Measurements from ENCODE around the gene MAP4K2. TPM values are rescaled to one million over a fixed set of nuclear protein-coding genes. Genes with fewer than 3 reads are reported as not detected.

The MAP4K2 gene
- polyA plus RNA-seq, 1 experiment = 22.4 TPM

- CTCF ChIA-PET = interaction anchor here (0.9 to 5.0 kb wide), 3 partner anchors 12 to 283 kb away, joined by 4 to 50 read pairs (median 5); partner anchors contain the start of genes ARL2, CDC42BPG and ZNHIT2
- Histone ChIP-seq H3K36me3 (ENCODE audit: control insufficient read depth, insufficient read depth, low read length) (no peaks in the 10 kb centered on the region), H3K27me3 (ENCODE audit: control insufficient read depth, insufficient read depth, low read length) (no peaks in the 10 kb centered on the region; the same call in 1 of the 2 replicates), H3K4me3 (ENCODE audit: low read depth, low read length) (no peak overlapping the region)
- DNase-seq (ENCODE audit: low read depth) = no peak
- TF ChIP-seq CTCF (IDR thresholded peaks at IDR 0.05; ENCODE audit: insufficient read depth, low read depth, low read length) = no peak
- POLR2A ChIA-PET = no interaction called here
Observed at GRCh38 chr11:64834031-64834722, 31.2 kb upstream of the MAP4K2 start.

GRCh38 chr11:64833509-64833908 lies 30.5 kb upstream of the MAP4K2 start:
- Histone ChIP-seq H3K27me3 (ENCODE audit: control insufficient read depth, insufficient read depth, low read length) (no peaks in the 10 kb centered on the region; the same call in 1 of the 2 replicates), H3K36me3 (ENCODE audit: control insufficient read depth, insufficient read depth, low read length) (no peaks in the 10 kb centered on the region), H3K4me3 (ENCODE audit: low read depth, low read length) (no peak overlapping the region)
- ChIA-PET CTCF (no interaction called here), POLR2A (no interaction called here)
- DNase-seq (ENCODE audit: low read depth) = no peak
- TF ChIP-seq CTCF (IDR thresholded peaks at IDR 0.05; ENCODE audit: insufficient read depth, low read depth, low read length) = no peak

- CTCF ChIA-PET = no interaction called here
- DNase-seq (ENCODE audit: low read depth) = no peak
- Histone ChIP-seq H3K36me3 (ENCODE audit: control insufficient read depth, insufficient read depth, low read length) (no peaks in the 10 kb centered on the region), H3K4me3 (ENCODE audit: low read depth, low read length) (no peak overlapping the region), H3K27me3 (ENCODE audit: control insufficient read depth, insufficient read depth, low read length) (no peaks in the 10 kb centered on the region; the same call in 1 of the 2 replicates)
- no peak for TF ChIP-seq CTCF (IDR thresholded peaks at IDR 0.05; ENCODE audit: insufficient read depth, low read depth, low read length)
- POLR2A ChIA-PET = no interaction called here
Observed at GRCh38 chr11:64833198-64833502, 30.1 kb upstream of the MAP4K2 start.

- no peak overlapping the region for H3K4me3 ChIP-seq (ENCODE audit: low read depth, low read length)
- H3K27me3 ChIP-seq (ENCODE audit: control insufficient read depth, insufficient read depth, low read length) = no peaks in the 10 kb centered on the region; the same call in 1 of the 2 replicates
- H3K36me3 ChIP-seq (ENCODE audit: control insufficient read depth, insufficient read depth, low read length) = no peaks in the 10 kb centered on the region
- no peak for DNase-seq (ENCODE audit: low read depth)
- POLR2A ChIA-PET = no interaction called here
- CTCF ChIA-PET = no interaction called here
- TF ChIP-seq CTCF (IDR thresholded peaks at IDR 0.05; ENCODE audit: insufficient read depth, low read depth, low read length) = no peak
Observed at GRCh38 chr11:64832467-64833197, 29.6 kb upstream of the MAP4K2 start.

- ChIA-PET POLR2A (no interaction called here), CTCF (interaction anchor here (0.8 kb wide), 1 partner anchor 13 kb away, joined by 5 read pairs; the partner anchor contains the start of gene CDC42BPG)
- TF ChIP-seq CTCF (IDR thresholded peaks at IDR 0.05; ENCODE audit: insufficient read depth, low read depth, low read length) = no peak
- no peak for DNase-seq (ENCODE audit: low read depth)
- Histone ChIP-seq H3K27me3 (ENCODE audit: control insufficient read depth, insufficient read depth, low read length) (no peaks in the 10 kb centered on the region; the same call in 1 of the 2 replicates), H3K4me3 (ENCODE audit: low read depth, low read length) (no peak overlapping the region), H3K36me3 (ENCODE audit: control insufficient read depth, insufficient read depth, low read length) (no peaks in the 10 kb centered on the region)
Observed at GRCh38 chr11:64831411-64831891, 28.4 kb upstream of the MAP4K2 start.

Measured in BJ (cell line).